NB4 (cell line): ENCODE results near the gene LGI4.

ENCODE experiments used
- MAX ChIP-seq: IDR thresholded peaks from 2 replicates; pipeline ENCODE4 v1.6.1; 2011; ENCODE audit warnings: low read depth, low read length
- MYC ChIP-seq: IDR thresholded peaks from 2 replicates; pipeline ENCODE4 v1.6.1; 2011; ENCODE audit warnings: low read depth, low read length
- POLR2A ChIP-seq: IDR thresholded peaks from 2 replicates; pipeline ENCODE4 v1.6.1; 2011; ENCODE audit warnings: mild to moderate bottlenecking; ENCODE audit not compliant: insufficient read length; ENCODE audit errors: extremely low read depth
- TF ChIP-seq, protein P1 (sequence below): IDR thresholded peaks from one replicate; pipeline ENCODE4 v1.5.1; 2012; ENCODE audit warnings: low read depth, low read length

GRCh38 chr19:35143231-35143715 is 8.4 kb upstream of the LGI4 start, which contains the start of gene FXYD7:
- TF ChIP-seq, protein P1, sequence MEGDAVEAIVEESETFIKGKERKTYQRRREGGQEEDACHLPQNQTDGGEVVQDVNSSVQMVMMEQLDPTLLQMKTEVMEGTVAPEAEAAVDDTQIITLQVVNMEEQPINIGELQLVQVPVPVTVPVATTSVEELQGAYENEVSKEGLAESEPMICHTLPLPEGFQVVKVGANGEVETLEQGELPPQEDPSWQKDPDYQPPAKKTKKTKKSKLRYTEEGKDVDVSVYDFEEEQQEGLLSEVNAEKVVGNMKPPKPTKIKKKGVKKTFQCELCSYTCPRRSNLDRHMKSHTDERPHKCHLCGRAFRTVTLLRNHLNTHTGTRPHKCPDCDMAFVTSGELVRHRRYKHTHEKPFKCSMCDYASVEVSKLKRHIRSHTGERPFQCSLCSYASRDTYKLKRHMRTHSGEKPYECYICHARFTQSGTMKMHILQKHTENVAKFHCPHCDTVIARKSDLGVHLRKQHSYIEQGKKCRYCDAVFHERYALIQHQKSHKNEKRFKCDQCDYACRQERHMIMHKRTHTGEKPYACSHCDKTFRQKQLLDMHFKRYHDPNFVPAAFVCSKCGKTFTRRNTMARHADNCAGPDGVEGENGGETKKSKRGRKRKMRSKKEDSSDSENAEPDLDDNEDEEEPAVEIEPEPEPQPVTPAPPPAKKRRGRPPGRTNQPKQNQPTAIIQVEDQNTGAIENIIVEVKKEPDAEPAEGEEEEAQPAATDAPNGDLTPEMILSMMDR = no peak
- TF ChIP-seq POLR2A (no peak), MAX (no peak), MYC (no peak)
